K562 (cell line): ENCODE data around the gene SERPINB7. TPM values are rescaled to one million over a fixed set of nuclear protein-coding genes. Genes with fewer than 3 reads are reported as not detected.

Experiments
- ATAC-seq: fragments of 200-7000 bp; cut with Tn5 transposase; 3 replicates; pipeline ENCODE4 v1.9.1; 2020; ENCODE audit warnings: moderate library complexity
- BruUV-seq: library from RNA; stranded (reverse); fragments of 400-500 nt; replicated peaks from 2 replicates; lab custom pipeline; 2021; lab: Mats Ljungman, UMichigan
- CTCF ChIA-PET: fragments of 300-600 bp; formaldehyde crosslinking; extraction: SDS; loops from one replicate; lab custom pipeline; 2021; ENCODE audit warnings: low intra/inter-chr PET ratio; lab: Yijun Ruan, JAX
- POLR2A ChIA-PET: fragments of 300-600, 350-650 bp; sonication (Branson Sonifier 250); formaldehyde crosslinking; extraction: SDS; loops from one replicate; lab custom pipeline; 2021; ENCODE audit warnings: antibody characterized with exemption, inconsistent platforms; lab: Yijun Ruan, JAX
- DNase-seq, 4 experiments: peaks; one replicate each; pipeline versions ENCODE4 v3.0.0 to v3.0.0-alpha.2; 2011 to 2018; ENCODE audit warnings: low spot score in 3 of 4, mixed read lengths in 3 of 4; ENCODE audit errors: extremely low read depth in 1 of 4
- FAIRE-seq: peaks from 2 replicates; lab custom pipeline; 2011; peaks lifted over from hg19 to GRCh38; lab: Jason Lieb, UNC
- H2AFZ ChIP-seq: 2 replicates; pipeline ENCODE4 v1.6.0; 2011; ENCODE audit warnings: low read depth, low read length, control low read depth, inconsistent platforms
- H3K27ac ChIP-seq: fragments of 200-600 bp; 3 replicates; pipeline ENCODE4 v1.8.0; 2011; ENCODE audit warnings: low read depth, mild to moderate bottlenecking, control low read depth, inconsistent platforms, low read length, moderate library complexity, mixed read lengths; ENCODE audit errors: extremely low read depth
- H3K27me3 ChIP-seq, 2 experiments: fragments of 300-600 bp in 1 of 2; 2 replicates in 1 of 2; 3 replicates in 1 of 2; pipeline versions ENCODE4 v1.6.0 to v1.8.0; 2011; ENCODE audit warnings: inconsistent platforms in 2 of 2, low read length in 2 of 2, mild to moderate bottlenecking in 1 of 2, mixed read lengths in 1 of 2, moderate library complexity in 1 of 2; ENCODE audit not compliant: control insufficient read depth in 2 of 2, insufficient read depth in 2 of 2
- H3K36me3 ChIP-seq: fragments of 300-600 bp; 3 replicates; pipeline ENCODE4 v1.8.0; 2011; ENCODE audit warnings: mild to moderate bottlenecking, low read length, inconsistent platforms; ENCODE audit not compliant: control insufficient read depth, insufficient read depth
- H3K4me1 ChIP-seq, 2 experiments: fragments of 200-600 bp in 1 of 2; replicated peaks in 1 of 2; 2 replicates in 1 of 2; 3 replicates in 1 of 2; pipeline versions ENCODE4 v1.5.1 to v1.8.0; 2011; ENCODE audit warnings: inconsistent platforms in 2 of 2, low read length in 2 of 2, mild to moderate bottlenecking in 1 of 2, mixed read lengths in 1 of 2, moderate library complexity in 1 of 2; ENCODE audit not compliant: control insufficient read depth in 2 of 2, insufficient read depth in 2 of 2
- H3K4me2 ChIP-seq: 2 replicates; pipeline ENCODE4 v1.6.1; 2011; ENCODE audit warnings: low read length, control low read depth, inconsistent platforms, mixed read lengths; ENCODE audit not compliant: insufficient read depth
- H3K4me3 ChIP-seq: fragments of 200-600 bp; sonication (generic), shearing (Covaris generic); 2 replicates; pipeline ENCODE4 v1.5.1; 2016; ENCODE audit warnings: control low read depth, inconsistent platforms
- H3K79me2 ChIP-seq: fragments of 200-600 bp; 3 replicates; pipeline ENCODE4 v1.8.0; 2011; ENCODE audit warnings: low read length, inconsistent platforms; ENCODE audit not compliant: control insufficient read depth, insufficient read depth
- H3K9ac ChIP-seq, 2 experiments: 2 replicates each; pipeline versions ENCODE4 v1.6.0 to v1.6.1; 2011; ENCODE audit warnings: low read depth in 2 of 2, low read length in 2 of 2, control low read depth in 1 of 2, inconsistent platforms in 1 of 2, mild to moderate bottlenecking in 1 of 2, mixed read lengths in 1 of 2; ENCODE audit not compliant: insufficient read depth in 1 of 2
- H3K9me1 ChIP-seq: one replicate; pipeline ENCODE4 v1.6.0; 2011; ENCODE audit warnings: inconsistent platforms, mild to moderate bottlenecking, low read length, moderate library complexity; ENCODE audit not compliant: control insufficient read depth, insufficient read depth
- H3K9me3 ChIP-seq: replicated peaks from 2 replicates; pipeline ENCODE4 v1.5.1; 2011; ENCODE audit warnings: low read depth, low read length, inconsistent platforms; ENCODE audit not compliant: control insufficient read depth, insufficient read depth
- H4K20me1 ChIP-seq: replicated peaks from 2 replicates; pipeline ENCODE4 v1.6.1; 2011; ENCODE audit warnings: low read length, inconsistent platforms, mixed read lengths; ENCODE audit not compliant: control insufficient read depth, insufficient read depth
- FOXM1 ChIP-seq, 2 experiments: fragments of 450-650 bp in 1 of 2; sonication (generic) in 1 of 2; formaldehyde crosslinking in 1 of 2; IDR thresholded peaks; 2 replicates each; pipeline versions ENCODE4 v1.6.1 to v1.9.0; 2017 to 2022; ENCODE audit warnings: low read depth in 2 of 2, mild to moderate bottlenecking in 2 of 2, missing genetic modification reagents in 1 of 2, moderate library complexity in 1 of 2
- NCOA2 ChIP-seq, 2 experiments: fragments of 450-650 bp; IDR thresholded peaks; 2 replicates each; pipeline ENCODE4 v1.6.1; 2018; ENCODE audit warnings: mild to moderate bottlenecking in 2 of 2, moderate library complexity in 1 of 2; ENCODE audit not compliant: partially characterized antibody in 2 of 2
- RBM22 ChIP-seq: fragments of 200-400 bp; formaldehyde crosslinking; IDR thresholded peaks from 2 replicates; pipeline ENCODE4 v1.6.1; 2018; ENCODE audit warnings: low read length, low read depth; ENCODE audit not compliant: poor library complexity, severe bottlenecking
- SMARCC2 ChIP-seq: fragments of 450-650 bp; IDR thresholded peaks from 2 replicates; pipeline ENCODE4 v1.6.1; 2017; ENCODE audit warnings: antibody characterized with exemption, moderate library complexity, mild to moderate bottlenecking, low read depth
- TBL1XR1 ChIP-seq, 2 experiments: IDR thresholded peaks; 2 replicates each; pipeline ENCODE4 v1.6.1; 2012; ENCODE audit warnings: improper control_type of control experiment in 2 of 2, low read length in 2 of 2, mild to moderate bottlenecking in 1 of 2
- ZFP1 ChIP-seq: fragments of 450-650 bp; formaldehyde crosslinking; IDR thresholded peaks from 2 replicates; pipeline ENCODE4 v1.4.0; 2020; ENCODE audit warnings: mild to moderate bottlenecking, mixed read lengths
- ZNF146 ChIP-seq: IDR thresholded peaks from one replicate; pipeline ENCODE4 v1.6.1; 2018; ENCODE audit warnings: missing compliant biosample characterization; ENCODE audit not compliant: unreplicated experiment
- ZNF354B ChIP-seq: fragments of 250-450 bp; sonication (Bioruptor Pico); IDR thresholded peaks from 2 replicates; pipeline ENCODE4 v1.4.0; 2020
- ZNF830 ChIP-seq: fragments of 250-450 bp; sonication (Bioruptor Pico); IDR thresholded peaks from 2 replicates; pipeline ENCODE4 v1.5.0; 2021; ENCODE audit warnings: mild to moderate bottlenecking
- WGBS: fragments of 100-300 bp; shearing (Covaris generic); methylation state at CpG from one replicate; pipeline ENCODE4 v1.1.6; 2016; ENCODE audit warnings: low coverage, mixed read lengths; ENCODE audit not compliant: insufficient coverage; ENCODE audit errors: missing lambda C conversion rate; 5-methylcytosine and 5-hydroxymethylcytosine counted together
- in situ Hi-C: fragments of 300-500 bp; cut with MboI; formaldehyde crosslinking; loops from 4 replicates; pipeline ENCODE4 v1.15.0; 2018; ENCODE audit warnings: inconsistent platforms, mixed read lengths
- intact Hi-C: fragments of 100-400 bp; cut with micrococcal nuclease; formaldehyde crosslinking; loops from 2 replicates; pipeline ENCODE4 v1.14.2; 2022
- polyA plus RNA-seq, 8 experiments: library from polyadenylated mRNA; depleted of rRNA in 4 of 8; stranded (reverse) in 5 of 8; unstranded in 3 of 8; fragments of >200 nt; fragmentation: Nextera tagmentation in 2 of 8; fragmentation: Illumina TruSeq in 1 of 8; extraction: Ambion mirVana in 2 of 8; extraction: Trizol in 1 of 8; gene quantifications; 2 replicates each; pipeline versions ENCODE4 v1.2.1 to v1.2.3, GENCODE V29; 2011 to 2014; ENCODE audit warnings: inconsistent platforms in 1 of 8, missing spikeins in 1 of 8
- total RNA-seq, 7 experiments: library from RNA; depleted of rRNA in 6 of 7; stranded (reverse); fragments of >200 nt in 6 of 7; fragmentation: Illumina TruSeq in 2 of 7; extraction: Trizol in 2 of 7; gene quantifications; 2 replicates each; pipeline versions ENCODE4 v1.2.1 to v1.2.3, GENCODE V29; 2011 to 2021; ENCODE audit warnings: low replicate concordance in 1 of 7
- TF ChIP-seq, protein P1 (sequence below): IDR thresholded peaks from 3 replicates; pipeline ENCODE4 v1.6.1; 2011; ENCODE audit warnings: borderline replicate concordance, mild to moderate bottlenecking, moderate library complexity; ENCODE audit not compliant: insufficient read length; ENCODE audit errors: extremely low read depth
- TF ChIP-seq, protein P2 (sequence below): fragments of 250-450 bp; sonication (Bioruptor Pico); IDR thresholded peaks from 2 replicates; pipeline ENCODE4 v1.8.0; 2021; ENCODE audit warnings: moderate library complexity, mild to moderate bottlenecking, inconsistent platforms
- TF ChIP-seq, protein P3 (sequence below): fragments of 250-450 bp; sonication (Bioruptor Pico); IDR thresholded peaks from 2 replicates; pipeline ENCODE4 v1.5.0; 2021; ENCODE audit warnings: mild to moderate bottlenecking, moderate library complexity
- TF ChIP-seq, protein P4 (sequence below): sonication (generic); formaldehyde crosslinking; IDR thresholded peaks from 2 replicates; pipeline ENCODE4 v1.8.1; 2023; ENCODE audit warnings: mild to moderate bottlenecking, missing genetic modification reagents

SERPINB7 gene
- total and polyA plus RNA-seq, 9 of the 15 experiments (the other 6 are each of a cell fraction or from before 2014, with no cell fraction given), result not detected

DNA sequence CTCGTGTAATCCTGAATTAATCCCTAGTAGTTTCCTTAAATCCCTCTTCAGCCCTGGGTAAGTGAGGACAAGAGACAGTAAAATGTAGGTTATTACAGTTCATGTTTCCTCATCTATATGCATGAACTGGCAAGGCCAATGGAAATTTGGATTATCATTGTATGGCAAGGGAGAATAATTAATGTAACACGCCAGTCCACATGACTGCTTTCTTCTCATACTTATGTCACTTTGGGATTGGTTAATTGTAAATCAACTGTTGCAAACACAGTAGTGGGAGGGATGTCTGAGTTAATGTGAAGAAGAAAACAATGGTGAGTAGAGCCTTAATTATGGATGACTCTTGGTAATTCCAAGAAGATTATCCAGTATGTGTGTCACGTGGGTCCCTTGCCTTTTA lies 1.7 kb upstream of the SERPINB7 start (continued):
- TF ChIP-seq, protein P1, sequence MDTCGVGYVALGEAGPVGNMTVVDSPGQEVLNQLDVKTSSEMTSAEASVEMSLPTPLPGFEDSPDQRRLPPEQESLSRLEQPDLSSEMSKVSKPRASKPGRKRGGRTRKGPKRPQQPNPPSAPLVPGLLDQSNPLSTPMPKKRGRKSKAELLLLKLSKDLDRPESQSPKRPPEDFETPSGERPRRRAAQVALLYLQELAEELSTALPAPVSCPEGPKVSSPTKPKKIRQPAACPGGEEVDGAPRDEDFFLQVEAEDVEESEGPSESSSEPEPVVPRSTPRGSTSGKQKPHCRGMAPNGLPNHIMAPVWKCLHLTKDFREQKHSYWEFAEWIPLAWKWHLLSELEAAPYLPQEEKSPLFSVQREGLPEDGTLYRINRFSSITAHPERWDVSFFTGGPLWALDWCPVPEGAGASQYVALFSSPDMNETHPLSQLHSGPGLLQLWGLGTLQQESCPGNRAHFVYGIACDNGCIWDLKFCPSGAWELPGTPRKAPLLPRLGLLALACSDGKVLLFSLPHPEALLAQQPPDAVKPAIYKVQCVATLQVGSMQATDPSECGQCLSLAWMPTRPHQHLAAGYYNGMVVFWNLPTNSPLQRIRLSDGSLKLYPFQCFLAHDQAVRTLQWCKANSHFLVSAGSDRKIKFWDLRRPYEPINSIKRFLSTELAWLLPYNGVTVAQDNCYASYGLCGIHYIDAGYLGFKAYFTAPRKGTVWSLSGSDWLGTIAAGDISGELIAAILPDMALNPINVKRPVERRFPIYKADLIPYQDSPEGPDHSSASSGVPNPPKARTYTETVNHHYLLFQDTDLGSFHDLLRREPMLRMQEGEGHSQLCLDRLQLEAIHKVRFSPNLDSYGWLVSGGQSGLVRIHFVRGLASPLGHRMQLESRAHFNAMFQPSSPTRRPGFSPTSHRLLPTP, result no peak

DNA sequence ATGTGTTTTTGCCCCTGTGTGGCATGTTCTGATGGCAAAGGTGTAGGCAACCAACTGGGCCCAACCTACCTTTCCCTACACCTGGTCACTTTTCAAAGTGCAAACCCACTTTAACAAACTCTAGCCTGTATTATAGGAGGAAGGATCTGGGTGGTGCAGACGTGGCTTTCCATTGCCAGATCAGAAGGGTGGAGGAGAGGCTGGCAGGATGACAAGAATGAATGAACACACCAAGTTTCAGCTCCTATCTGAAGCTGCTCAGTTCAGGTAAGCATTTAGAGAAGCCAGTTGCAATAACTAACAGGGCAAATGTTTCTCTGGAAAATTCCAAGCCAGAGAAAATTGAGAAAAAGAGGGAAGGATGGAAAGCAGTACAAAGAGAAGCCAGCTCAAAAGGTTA lies 707 bp upstream of the SERPINB7 start:
- Histone ChIP-seq H3K4me1 (no peaks in the 10 kb centered on the region), H3K4me3 (no peak overlapping the region), H3K27ac (no peak overlapping the region), H3K36me3 (no peaks in the 10 kb centered on the region), H3K79me2 (no peaks in the 10 kb centered on the region), H3K4me2 (no peak overlapping the region), H3K27me3 (no peaks in the 10 kb centered on the region), H3K9me3 (no peaks in the 10 kb centered on the region), H4K20me1 (no peaks in the 10 kb centered on the region), H2AFZ (no peak overlapping the region), H3K9me1 (no peaks in the 10 kb centered on the region), H3K9ac (no peak overlapping the region)
- ATAC-seq (no peak), FAIRE-seq (no peak), DNase-seq (no peak)
- POLR2A ChIA-PET, result no interaction called here
- 0% methylated on average over 1 of the region's 1 CpG for WGBS
- BruUV-seq, result no TSS peak
- in situ Hi-C loops (no loop called here), intact Hi-C loops (no loop called here)
- CTCF ChIA-PET, result no interaction called here
- TF ChIP-seq SMARCC2, result no peak
- TF ChIP-seq, protein P2, sequence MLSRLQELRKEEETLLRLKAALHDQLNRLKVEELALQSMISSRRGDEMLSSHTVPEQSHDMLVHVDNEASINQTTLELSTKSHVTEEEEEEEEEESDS, result no peak
- no peak for TF ChIP-seq TBL1XR1 (IDR thresholded peaks at IDR 0.05; ENCODE audit: low read length in 2 of 2)
- no peak for TF ChIP-seq FOXM1 (IDR thresholded peaks at IDR 0.05; ENCODE audit: low read depth)
- no peak for TF ChIP-seq FOXM1 (CRISPR knock-in tag; IDR thresholded peaks at IDR 0.05; ENCODE audit: low read depth)
- no peak for TF ChIP-seq RBM22
- TF ChIP-seq ZNF354B (CRISPR knock-in tag), result no peak
- TF ChIP-seq, protein P3, sequence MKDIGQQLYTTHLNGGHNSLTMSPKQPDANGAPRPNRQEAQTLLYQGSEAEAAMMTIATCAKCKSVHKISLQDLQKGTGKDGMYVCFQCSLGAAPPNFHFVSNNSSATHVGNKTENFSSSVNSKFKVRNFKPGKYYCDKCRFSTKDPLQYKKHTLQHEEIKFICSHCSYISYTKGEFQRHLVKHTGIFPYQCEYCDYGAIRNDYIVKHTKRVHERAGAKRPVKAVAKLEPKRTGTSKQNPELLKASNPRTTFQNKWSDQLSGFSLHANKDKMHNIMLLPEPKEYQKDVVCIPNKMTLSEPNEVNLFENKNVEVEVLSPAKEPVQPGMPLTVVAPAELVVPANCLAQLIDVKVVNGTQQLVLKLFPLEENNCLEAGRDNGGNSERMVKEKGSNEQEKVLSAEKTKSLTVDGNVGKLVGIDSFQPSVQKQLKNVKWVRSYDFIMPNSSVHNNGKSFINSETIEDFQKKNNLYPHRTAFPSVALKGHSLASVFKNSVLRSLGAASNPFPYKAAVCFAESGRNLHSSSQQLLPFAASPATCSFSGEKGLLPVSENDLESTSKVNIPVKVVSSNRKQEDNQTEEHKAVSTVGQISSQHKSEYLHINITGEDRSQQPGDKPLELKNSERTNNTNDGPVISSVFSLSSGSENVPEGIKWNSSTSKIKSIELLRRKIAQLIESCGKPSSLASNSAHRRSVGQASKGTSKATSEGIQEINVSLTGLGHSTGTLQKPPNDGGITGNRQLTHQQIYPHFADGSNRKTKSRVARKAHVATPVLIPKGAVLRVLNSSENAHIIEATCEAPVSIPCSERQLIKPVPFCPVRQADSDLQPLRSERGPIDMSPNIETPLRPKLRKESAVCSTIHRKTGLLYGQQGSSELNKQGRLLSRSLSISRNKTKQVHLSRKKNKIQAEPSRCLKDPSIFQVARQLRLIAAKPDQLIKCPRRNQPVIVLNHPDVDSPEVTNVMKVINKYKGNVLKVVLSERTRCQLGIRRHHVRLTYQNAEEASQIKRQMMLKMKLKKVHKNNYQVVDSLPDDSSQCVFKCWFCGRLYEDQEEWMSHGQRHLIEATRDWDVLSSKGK, result no peak
- no peak for TF ChIP-seq ZNF830 (CRISPR knock-in tag)
- TF ChIP-seq, protein P4, sequence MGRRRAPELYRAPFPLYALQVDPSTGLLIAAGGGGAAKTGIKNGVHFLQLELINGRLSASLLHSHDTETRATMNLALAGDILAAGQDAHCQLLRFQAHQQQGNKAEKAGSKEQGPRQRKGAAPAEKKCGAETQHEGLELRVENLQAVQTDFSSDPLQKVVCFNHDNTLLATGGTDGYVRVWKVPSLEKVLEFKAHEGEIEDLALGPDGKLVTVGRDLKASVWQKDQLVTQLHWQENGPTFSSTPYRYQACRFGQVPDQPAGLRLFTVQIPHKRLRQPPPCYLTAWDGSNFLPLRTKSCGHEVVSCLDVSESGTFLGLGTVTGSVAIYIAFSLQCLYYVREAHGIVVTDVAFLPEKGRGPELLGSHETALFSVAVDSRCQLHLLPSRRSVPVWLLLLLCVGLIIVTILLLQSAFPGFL (CRISPR knock-in tag), result no peak
- no peak for TF ChIP-seq NCOA2 (IDR thresholded peaks at IDR 0.05; ENCODE audit: partially characterized antibody in 2 of 2)
- TF ChIP-seq ZFP1 (CRISPR knock-in tag), result no peak
- TF ChIP-seq ZNF146 (CRISPR knock-in tag), result no peak
